ENCODE results near the gene LACTB. TPM values are rescaled to one million over a fixed set of nuclear protein-coding genes. Genes with fewer than 3 reads are reported as not detected.
A peak's percentile ranks its signal among the peaks of the same experiment; 100 is the strongest.

Gene LACTB
- total and polyA plus RNA-seq, 2 of the 13 experiments (the other 11 are each of a cell fraction or from before 2014, with no cell fraction given) = 14.8 to 23.0 TPM

GRCh38 chr15:63107895-63108546 is 13.6 kb upstream of the LACTB start (continued):
- TF ChIP-seq SCMH1 (CRISPR knock-in tag; IDR thresholded peaks at IDR 0.05; ENCODE audit: borderline replicate concordance) (no peak), FOXP4 (CRISPR knock-in tag; IDR thresholded peaks at IDR 0.05) (peak; percentile 64), ZSCAN21 (CRISPR knock-in tag; IDR thresholded peaks at IDR 0.05; ENCODE audit: borderline replicate concordance) (no peak), RBFOX2 (IDR thresholded peaks at IDR 0.05; ENCODE audit: low read depth, low read length) (no peak), ARID2 (CRISPR knock-in tag; IDR thresholded peaks at IDR 0.05; ENCODE audit: borderline replicate concordance) (peak; percentile 69; the same call in 1 of the 2 replicates), ZBTB21 (CRISPR knock-in tag; IDR thresholded peaks at IDR 0.05) (no peak), CEBPG (CRISPR knock-in tag; IDR thresholded peaks at IDR 0.05) (peak; percentile 39; the same call in 1 of the 2 replicates), HNF1B (CRISPR knock-in tag; IDR thresholded peaks at IDR 0.05) (peak; percentile 71), XRCC5 (optimal IDR thresholded peaks at IDR 0.05; ENCODE audit: low read length) (peak; percentile 49), ZNF710 (CRISPR knock-in tag; IDR thresholded peaks at IDR 0.05; ENCODE audit: borderline replicate concordance) (no peak), CAMTA2 (CRISPR knock-in tag; IDR thresholded peaks at IDR 0.05; ENCODE audit: borderline replicate concordance) (no peak), ZNF292 (CRISPR knock-in tag; IDR thresholded peaks at IDR 0.05; ENCODE audit: borderline replicate concordance, low read depth) (peak; percentile 47; the same call in 1 of the 2 replicates), MAX (IDR thresholded peaks at IDR 0.05) (0 out of 2 replicates have a peak, but pooled peaks have one; percentile 25), SATB2 (CRISPR knock-in tag; IDR thresholded peaks at IDR 0.05) (0 out of 2 replicates have a peak, but pooled peaks have one; percentile 43), MED1 (CRISPR knock-in tag; IDR thresholded peaks at IDR 0.05) (peak; percentile 86), SALL2 (CRISPR knock-in tag; IDR thresholded peaks at IDR 0.05) (peak; percentile 59; the same call in 1 of the 2 replicates), RXRA (CRISPR knock-in tag; IDR thresholded peaks at IDR 0.05) (peak; percentile 76; the same call in 1 of the 2 replicates), ZNF580 (CRISPR knock-in tag; IDR thresholded peaks at IDR 0.05; ENCODE audit: borderline replicate concordance, low read depth) (peak; percentile 56; the same call in 1 of the 2 replicates), ZNF274 (CRISPR knock-in tag; IDR thresholded peaks at IDR 0.05) (peak; percentile 43; the same call in 1 of the 2 replicates), KAT8 (CRISPR knock-in tag; IDR thresholded peaks at IDR 0.05) (0 out of 2 replicates have a peak, but pooled peaks have one; percentile 29), ZNF44 (CRISPR knock-in tag; IDR thresholded peaks at IDR 0.05) (0 out of 2 replicates have a peak, but pooled peaks have one; percentile 35), ETV5 (CRISPR knock-in tag; IDR thresholded peaks at IDR 0.05; ENCODE audit: borderline replicate concordance) (peak; percentile 43; the same call in 1 of the 2 replicates)

Measured in HepG2 (cell line).